DOHH2 (cell line): ENCODE measurements around the gene PPM1N.

Source experiments
- EZH2phosphoT487 ChIP-seq: fragments of 200-600 bp; sonication (generic); IDR thresholded peaks from 2 replicates; pipeline ENCODE4 v1.6.1; 2017; ENCODE audit warnings: borderline replicate concordance, mild to moderate bottlenecking, antibody characterized with exemption, low read length, moderate library complexity, mixed read lengths
- TF ChIP-seq, protein P1 (sequence below): fragments of 200-600 bp; sonication (generic); IDR thresholded peaks from one replicate; pipeline ENCODE4 v1.5.1; 2014; ENCODE audit warnings: antibody characterized with exemption, mild to moderate bottlenecking, low read depth, low read length; ENCODE audit not compliant: poor library complexity, severe bottlenecking

DNA sequence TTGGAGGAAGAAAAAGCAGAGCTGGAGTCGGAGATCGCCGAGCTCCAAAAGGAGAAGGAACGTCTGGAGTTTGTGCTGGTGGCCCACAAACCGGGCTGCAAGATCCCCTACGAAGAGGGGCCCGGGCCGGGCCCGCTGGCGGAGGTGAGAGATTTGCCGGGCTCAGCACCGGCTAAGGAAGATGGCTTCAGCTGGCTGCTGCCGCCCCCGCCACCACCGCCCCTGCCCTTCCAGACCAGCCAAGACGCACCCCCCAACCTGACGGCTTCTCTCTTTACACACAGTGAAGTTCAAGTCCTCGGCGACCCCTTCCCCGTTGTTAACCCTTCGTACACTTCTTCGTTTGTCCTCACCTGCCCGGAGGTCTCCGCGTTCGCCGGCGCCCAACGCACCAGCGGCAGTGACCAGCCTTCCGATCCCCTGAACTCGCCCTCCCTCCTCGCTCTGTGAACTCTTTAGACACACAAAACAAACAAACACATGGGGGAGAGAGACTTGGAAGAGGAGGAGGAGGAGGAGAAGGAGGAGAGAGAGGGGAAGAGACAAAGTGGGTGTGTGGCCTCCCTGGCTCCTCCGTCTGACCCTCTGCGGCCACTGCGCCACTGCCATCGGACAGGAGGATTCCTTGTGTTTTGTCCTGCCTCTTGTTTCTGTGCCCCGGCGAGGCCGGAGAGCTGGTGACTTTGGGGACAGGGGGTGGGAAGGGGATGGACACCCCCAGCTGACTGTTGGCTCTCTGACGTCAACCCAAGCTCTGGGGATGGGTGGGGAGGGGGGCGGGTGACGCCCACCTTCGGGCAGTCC is 25.5 kb upstream of the PPM1N start:
- TF ChIP-seq, protein P1, sequence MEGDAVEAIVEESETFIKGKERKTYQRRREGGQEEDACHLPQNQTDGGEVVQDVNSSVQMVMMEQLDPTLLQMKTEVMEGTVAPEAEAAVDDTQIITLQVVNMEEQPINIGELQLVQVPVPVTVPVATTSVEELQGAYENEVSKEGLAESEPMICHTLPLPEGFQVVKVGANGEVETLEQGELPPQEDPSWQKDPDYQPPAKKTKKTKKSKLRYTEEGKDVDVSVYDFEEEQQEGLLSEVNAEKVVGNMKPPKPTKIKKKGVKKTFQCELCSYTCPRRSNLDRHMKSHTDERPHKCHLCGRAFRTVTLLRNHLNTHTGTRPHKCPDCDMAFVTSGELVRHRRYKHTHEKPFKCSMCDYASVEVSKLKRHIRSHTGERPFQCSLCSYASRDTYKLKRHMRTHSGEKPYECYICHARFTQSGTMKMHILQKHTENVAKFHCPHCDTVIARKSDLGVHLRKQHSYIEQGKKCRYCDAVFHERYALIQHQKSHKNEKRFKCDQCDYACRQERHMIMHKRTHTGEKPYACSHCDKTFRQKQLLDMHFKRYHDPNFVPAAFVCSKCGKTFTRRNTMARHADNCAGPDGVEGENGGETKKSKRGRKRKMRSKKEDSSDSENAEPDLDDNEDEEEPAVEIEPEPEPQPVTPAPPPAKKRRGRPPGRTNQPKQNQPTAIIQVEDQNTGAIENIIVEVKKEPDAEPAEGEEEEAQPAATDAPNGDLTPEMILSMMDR = no peak
- TF ChIP-seq EZH2phosphoT487 = no peak
